Astrocyte (in vitro differentiated cells and primary cell): Measurements from ENCODE around the gene IGSF23.

ENCODE experiments used
- CTCF ChIP-seq: IDR thresholded peaks from 2 replicates; pipeline ENCODE4 v1.5.1; 2011; ENCODE audit warnings: low read depth, mild to moderate bottlenecking, inconsistent platforms, low read length, moderate library complexity; ENCODE audit not compliant: insufficient read depth
- EZH2 ChIP-seq: IDR thresholded peaks from 2 replicates; pipeline ENCODE4 v1.6.1; 2012; ENCODE audit warnings: mild to moderate bottlenecking, low read length, inconsistent platforms; ENCODE audit not compliant: insufficient read depth

GRCh38 chr19:44608391-44608821 lies 5.0 kb upstream of the IGSF23 start:
- TF ChIP-seq EZH2 (no peak), CTCF (no peak)
